ENCODE data around the gene NENF.

Gene NENF

GRCh38 chr1:212423879-212424278, 8.8 kb upstream of the NENF start (continued):
- TF ChIP-seq PATZ1 (CRISPR knock-in tag; IDR thresholded peaks at IDR 0.05; ENCODE audit: borderline replicate concordance) = no peak

- ATAC-seq = no peak
- no peak for TF ChIP-seq TSHZ2 (CRISPR knock-in tag; IDR thresholded peaks at IDR 0.05)
- TF ChIP-seq ESRRG (CRISPR knock-in tag; IDR thresholded peaks at IDR 0.05) = no peak
These were observed 4.2 kb upstream of the NENF start for GRCh38 chr1:212428496-212428895.

- TF ChIP-seq ZFP30 (CRISPR knock-in tag; IDR thresholded peaks at IDR 0.05) (no peak), PPARA (CRISPR knock-in tag; IDR thresholded peaks at IDR 0.05; ENCODE audit: borderline replicate concordance) (no peak), ZNF565 (CRISPR knock-in tag; conservative IDR thresholded peaks at IDR 0.05; ENCODE audit: low read depth) (no peak), TCF4 (CRISPR knock-in tag; IDR thresholded peaks at IDR 0.05; ENCODE audit: borderline replicate concordance) (no peak), ZFP3 (CRISPR knock-in tag; IDR thresholded peaks at IDR 0.05) (no peak), ZNF70 (CRISPR knock-in tag; IDR thresholded peaks at IDR 0.05) (no peak), CSDC2 (CRISPR knock-in tag; IDR thresholded peaks at IDR 0.05) (no peak)
- ATAC-seq = no peak
These were observed 2.3 kb upstream of the NENF start for GRCh38 chr1:212430416-212430815.

GRCh38 chr1:212430955-212431394, 1.7 kb upstream of the NENF start:
- TF ChIP-seq CSDC2 (CRISPR knock-in tag; IDR thresholded peaks at IDR 0.05) (no peak), ZFP3 (CRISPR knock-in tag; IDR thresholded peaks at IDR 0.05) (no peak), ZFP30 (CRISPR knock-in tag; IDR thresholded peaks at IDR 0.05) (no peak), TOX (CRISPR knock-in tag; IDR thresholded peaks at IDR 0.05; ENCODE audit: borderline replicate concordance) (no peak)
- ATAC-seq = no peak

GRCh38 chr1:212431644-212432043, 1.1 kb upstream of the NENF start:
- TF ChIP-seq ESRRG (CRISPR knock-in tag; IDR thresholded peaks at IDR 0.05) = no peak
- TF ChIP-seq TSHZ2 (CRISPR knock-in tag; IDR thresholded peaks at IDR 0.05) = no peak
- TF ChIP-seq ISL1 (CRISPR knock-in tag; IDR thresholded peaks at IDR 0.05) = no peak
- no peak for TF ChIP-seq ZC3H10 (CRISPR knock-in tag; IDR thresholded peaks at IDR 0.05)
- TF ChIP-seq ZNF8 (CRISPR knock-in tag; IDR thresholded peaks at IDR 0.05) = no peak
- TF ChIP-seq CSDC2 (CRISPR knock-in tag; IDR thresholded peaks at IDR 0.05) = no peak
- TF ChIP-seq ZNF70 (CRISPR knock-in tag; IDR thresholded peaks at IDR 0.05) = no peak
- TF ChIP-seq TCF4 (CRISPR knock-in tag; IDR thresholded peaks at IDR 0.05; ENCODE audit: borderline replicate concordance) = no peak
- TF ChIP-seq ZFP30 (CRISPR knock-in tag; IDR thresholded peaks at IDR 0.05) = no peak
- TF ChIP-seq CREB5 (CRISPR knock-in tag; IDR thresholded peaks at IDR 0.05; ENCODE audit: low read depth) = no peak
- TF ChIP-seq PATZ1 (CRISPR knock-in tag; IDR thresholded peaks at IDR 0.05; ENCODE audit: borderline replicate concordance) = no peak
- no peak for TF ChIP-seq CSRNP3 (CRISPR knock-in tag; IDR thresholded peaks at IDR 0.05)
- TF ChIP-seq GLIS3 (CRISPR knock-in tag; IDR thresholded peaks at IDR 0.05) = no peak
- no peak for TF ChIP-seq TOX (CRISPR knock-in tag; IDR thresholded peaks at IDR 0.05; ENCODE audit: borderline replicate concordance)
- TF ChIP-seq SNAI2 (CRISPR knock-in tag; IDR thresholded peaks at IDR 0.05) = no peak
- no peak for TF ChIP-seq PPARA (CRISPR knock-in tag; IDR thresholded peaks at IDR 0.05; ENCODE audit: borderline replicate concordance)
- TF ChIP-seq ZFP3 (CRISPR knock-in tag; IDR thresholded peaks at IDR 0.05) = no peak
- TF ChIP-seq BACH2 (CRISPR knock-in tag; IDR thresholded peaks at IDR 0.05; ENCODE audit: borderline replicate concordance) = no peak
- TF ChIP-seq ZNF565 (CRISPR knock-in tag; conservative IDR thresholded peaks at IDR 0.05; ENCODE audit: low read depth) = no peak
- no peak for ATAC-seq
